NCI-H82 (cell line): ENCODE data around the gene HHAT.

ENCODE experiments used
- DNase-seq: peaks from one replicate; lab custom pipeline; 2025; lab: John Stamatoyannopoulos, UW

Gene HHAT

GRCh38 chr1:210597555-210598134 lies 268.9 kb downstream of the HHAT start:
- DNase-seq = no peak

GRCh38 chr1:210598135-210598652 lies 269.5 kb downstream of the HHAT start:
- DNase-seq = no peak

GRCh38 chr1:210600421-210601159 lies 271.9 kb downstream of the HHAT start:
- no peak for DNase-seq

GRCh38 chr1:210603123-210603522 lies 274.4 kb downstream of the HHAT start:
- no peak for DNase-seq

- DNase-seq = no peak
These were observed 276.4 kb downstream of the HHAT start for GRCh38 chr1:210605099-210605498.

- DNase-seq = peak; percentile 98
These were observed 278.7 kb downstream of the HHAT start for GRCh38 chr1:210607361-210607760.

- DNase-seq = peak; percentile 55
These were observed 280.1 kb downstream of the HHAT start for GRCh38 chr1:210608767-210609166.

- no peak for DNase-seq
These were observed 287.7 kb downstream of the HHAT start for GRCh38 chr1:210616356-210616755.

- DNase-seq = no peak
These were observed 288.6 kb downstream of the HHAT start for GRCh38 chr1:210617293-210617692.

- peak; percentile 84 for DNase-seq
These were observed 289.7 kb downstream of the HHAT start for GRCh38 chr1:210618369-210618768.

- DNase-seq = peak; percentile 42
These were observed 292.3 kb downstream of the HHAT start for GRCh38 chr1:210620867-210621488.

- DNase-seq = no peak
These were observed 293.0 kb downstream of the HHAT start for GRCh38 chr1:210621712-210622111.

GRCh38 chr1:210624722-210625121 lies 296.0 kb downstream of the HHAT start:
- DNase-seq = no peak

GRCh38 chr1:210625715-210626114 lies 297.0 kb downstream of the HHAT start:
- no peak for DNase-seq

GRCh38 chr1:210626341-210626740 lies 297.6 kb downstream of the HHAT start:
- DNase-seq = no peak

- no peak for DNase-seq
These were observed 299.1 kb downstream of the HHAT start for GRCh38 chr1:210627755-210628154.

- no peak for DNase-seq
These were observed 300.6 kb downstream of the HHAT start for GRCh38 chr1:210629276-210629675.

GRCh38 chr1:210631399-210631798 lies 302.7 kb downstream of the HHAT start:
- no peak for DNase-seq

GRCh38 chr1:210633140-210633539 lies 304.4 kb downstream of the HHAT start:
- no peak for DNase-seq

GRCh38 chr1:210633636-210634035 lies 304.9 kb downstream of the HHAT start:
- no peak for DNase-seq

- no peak for DNase-seq
These were observed 306.4 kb downstream of the HHAT start for GRCh38 chr1:210635108-210635507.

- DNase-seq = no peak
These were observed 312.9 kb downstream of the HHAT start for GRCh38 chr1:210641582-210641981.

- DNase-seq = no peak
These were observed 317.0 kb downstream of the HHAT start for GRCh38 chr1:210645582-210646257.
